SU-DHL-6 (cell line): ENCODE results near the gene MYBBP1A.
A peak's percentile ranks its signal among the peaks of the same experiment; 100 is the strongest.

Experiments used
- H2AFZ ChIP-seq: fragments of 200-600 bp; sonication (generic); 2 replicates; pipeline ENCODE4 v1.6.1; 2014; ENCODE audit warnings: low read depth, mild to moderate bottlenecking, moderate library complexity, mixed read lengths, antibody characterized with exemption, low read length; ENCODE audit not compliant: severe bottlenecking
- H3F3A ChIP-seq: fragments of 200-600 bp; shearing (Covaris generic); 2 replicates; pipeline ENCODE4 v1.6.0; 2016; ENCODE audit warnings: antibody characterized with exemption, mild to moderate bottlenecking; ENCODE audit not compliant: insufficient read depth
- H3K27ac ChIP-seq: fragments of 200-600 bp; sonication (generic); 2 replicates; pipeline ENCODE4 v1.5.1; 2016; ENCODE audit warnings: low read depth, mild to moderate bottlenecking, low read length, moderate library complexity, mixed read lengths
- H3K27me3 ChIP-seq: fragments of 200-600 bp; sonication (generic), shearing (Covaris generic); 2 replicates; pipeline ENCODE4 v1.6.0; 2014; ENCODE audit warnings: mild to moderate bottlenecking, low read length
- H3K36me3 ChIP-seq: fragments of 200-600 bp; sonication (generic); 2 replicates; pipeline ENCODE4 v1.6.1; 2014; ENCODE audit warnings: mild to moderate bottlenecking, low read length, mixed read lengths
- H3K4me2 ChIP-seq: fragments of 300-600, 200-600 bp; shearing (Covaris generic), sonication (generic); 2 replicates; pipeline ENCODE4 v1.6.0; 2014; ENCODE audit warnings: low read length, low read depth, mild to moderate bottlenecking; ENCODE audit not compliant: poor library complexity, severe bottlenecking
- H3K4me3 ChIP-seq: fragments of 200-600 bp; sonication (generic); 2 replicates; pipeline ENCODE4 v1.5.1; 2014; ENCODE audit warnings: antibody characterized with exemption, low read length, mild to moderate bottlenecking, mixed read lengths; ENCODE audit not compliant: insufficient read depth, poor library complexity, severe bottlenecking
- H3K79me2 ChIP-seq: fragments of 200-600 bp; sonication (generic); 2 replicates; pipeline ENCODE4 v1.6.1; 2014; ENCODE audit warnings: mild to moderate bottlenecking, low read length, moderate library complexity; ENCODE audit not compliant: insufficient read depth
- H3K9ac ChIP-seq: fragments of 200-600 bp; sonication (generic); 2 replicates; pipeline ENCODE4 v1.7.0; 2014; ENCODE audit warnings: mild to moderate bottlenecking, low read length
- H3K9me2 ChIP-seq: fragments of 200-600 bp; sonication (generic); replicated peaks from 2 replicates; pipeline ENCODE4 v1.6.1; 2014; ENCODE audit warnings: low read length; ENCODE audit not compliant: insufficient read depth
- H3K9me3 ChIP-seq: fragments of 200-600 bp; sonication (generic); 2 replicates; pipeline ENCODE4 v1.6.1; 2014; ENCODE audit warnings: low read length, mixed read lengths; ENCODE audit not compliant: insufficient read depth
- H4K20me1 ChIP-seq: fragments of 200-600 bp; sonication (generic); 2 replicates; pipeline ENCODE4 v1.6.1; 2014; ENCODE audit warnings: low read depth, mild to moderate bottlenecking, antibody characterized with exemption, low read length, moderate library complexity, mixed read lengths
- CTCF ChIP-seq: fragments of 200-600 bp; sonication (generic); IDR thresholded peaks from one replicate; pipeline ENCODE4 v1.5.1; 2017; ENCODE audit warnings: antibody characterized with exemption, mild to moderate bottlenecking, low read length, moderate library complexity; ENCODE audit not compliant: insufficient read depth, poor library complexity, severe bottlenecking
- EZH2phosphoT487 ChIP-seq: fragments of 200-600 bp; sonication (generic), shearing (Covaris generic); conservative IDR thresholded peaks from 2 replicates; pipeline ENCODE4 v1.6.1; 2018; ENCODE audit warnings: mild to moderate bottlenecking, antibody characterized with exemption, low read length, moderate library complexity, mixed read lengths

Gene MYBBP1A

DNA sequence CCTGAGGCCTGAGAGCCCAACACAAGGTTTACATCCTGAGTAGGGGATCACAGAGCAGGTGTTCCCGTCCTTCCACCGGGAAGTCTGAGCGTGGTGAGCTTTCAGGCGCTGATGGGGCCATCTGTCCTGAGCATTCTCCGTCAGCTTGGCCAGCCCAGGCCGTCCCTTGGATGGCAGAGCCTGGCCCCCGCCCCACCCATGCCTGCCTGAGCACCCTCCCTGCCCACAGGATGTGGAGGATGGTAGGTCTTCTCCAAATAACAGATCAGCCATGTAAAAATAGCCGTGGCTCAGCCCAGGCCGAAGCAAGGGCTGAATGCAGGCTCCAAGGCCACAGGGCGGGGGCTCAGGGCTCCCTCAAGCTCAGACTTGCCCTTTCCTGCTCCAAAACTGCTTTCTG is 36.3 kb downstream of the MYBBP1A start:
- no peaks in the 10 kb centered on the region for H3K9me3 ChIP-seq
- H3K4me2 ChIP-seq: peak overlapping the region; percentile 53
- no peak for TF ChIP-seq EZH2phosphoT487
- TF ChIP-seq CTCF: no peak
- no peaks in the 10 kb centered on the region for H3K9me2 ChIP-seq
- no peaks in the 10 kb centered on the region for H3K27me3 ChIP-seq
- no peaks in the 10 kb centered on the region for H3K36me3 ChIP-seq
- peak overlapping the region; percentile 17 for H3K4me3 ChIP-seq
- H3F3A ChIP-seq: peaks cover 9% of the 10 kb centered on the region
- 0 out of 2 replicates have a peak overlapping the region, but pooled peaks have one; percentile 13 for H3K27ac ChIP-seq
- no peaks in the 10 kb centered on the region for H3K79me2 ChIP-seq
- peak overlapping the region; percentile 41 for H3K9ac ChIP-seq
- H2AFZ ChIP-seq: peak overlapping the region; percentile 75
- H4K20me1 ChIP-seq: no peaks in the 10 kb centered on the region

GRCh38 chr17:4516735-4517134 is 38.4 kb downstream of the MYBBP1A start:
- Histone ChIP-seq H3K36me3 (no peaks in the 10 kb centered on the region), H4K20me1 (no peaks in the 10 kb centered on the region), H2AFZ (no peak overlapping the region), H3F3A (0 out of 2 replicates have a peak, but pooled peaks cover 5% of the 10 kb centered on the region), H3K9me3 (no peaks in the 10 kb centered on the region), H3K27me3 (no peaks in the 10 kb centered on the region), H3K79me2 (no peaks in the 10 kb centered on the region), H3K4me3 (no peak overlapping the region), H3K4me2 (no peak overlapping the region), H3K9me2 (no peaks in the 10 kb centered on the region), H3K9ac (no peak overlapping the region), H3K27ac (no peak overlapping the region)
- TF ChIP-seq EZH2phosphoT487 (no peak), CTCF (no peak)

GRCh38 chr17:4515501-4515900 is 39.7 kb downstream of the MYBBP1A start:
- Histone ChIP-seq H3F3A (0 out of 2 replicates have a peak, but pooled peaks cover 5% of the 10 kb centered on the region), H4K20me1 (no peaks in the 10 kb centered on the region), H3K9me2 (no peaks in the 10 kb centered on the region), H3K36me3 (no peaks in the 10 kb centered on the region), H3K9me3 (no peaks in the 10 kb centered on the region), H3K27me3 (no peaks in the 10 kb centered on the region), H3K27ac (no peak overlapping the region), H3K79me2 (no peaks in the 10 kb centered on the region), H3K4me3 (no peak overlapping the region), H2AFZ (no peak overlapping the region), H3K9ac (no peak overlapping the region), H3K4me2 (no peak overlapping the region)
- no peak for TF ChIP-seq EZH2phosphoT487
- TF ChIP-seq CTCF: no peak

- no peak for TF ChIP-seq EZH2phosphoT487
- TF ChIP-seq CTCF: no peak
- 0 out of 2 replicates have a peak, but pooled peaks cover 5% of the 10 kb centered on the region for H3F3A ChIP-seq
- H2AFZ ChIP-seq: no peak overlapping the region
- H3K9ac ChIP-seq: no peak overlapping the region
- no peaks in the 10 kb centered on the region for H3K36me3 ChIP-seq
- H3K27me3 ChIP-seq: no peaks in the 10 kb centered on the region
- no peak overlapping the region for H3K4me3 ChIP-seq
- H3K9me3 ChIP-seq: no peaks in the 10 kb centered on the region
- H4K20me1 ChIP-seq: no peaks in the 10 kb centered on the region
- no peak overlapping the region for H3K4me2 ChIP-seq
- no peak overlapping the region for H3K27ac ChIP-seq
- H3K9me2 ChIP-seq: no peaks in the 10 kb centered on the region
- H3K79me2 ChIP-seq: no peaks in the 10 kb centered on the region
Observed at GRCh38 chr17:4514779-4515178, 40.4 kb downstream of the MYBBP1A start.
